Posterior cingulate gyrus (tissue), 11 donors: ENCODE data around the gene GPS2.

Experiments
- DNase-seq, 10 donors: peaks; one replicate each; pipeline versions ENCODE4 v3.0.0 to v3.0.0-alpha.2; 2020 to 2021; ENCODE audit warnings: mixed read lengths in 3 of 10
- intact Hi-C: fragments of 100-400 bp; cut with DNase I; formaldehyde crosslinking; loops from one replicate; pipeline ENCODE4 v1.15.1; 2023

The GPS2 gene

GRCh38 chr17:7280519-7281073 is 34.6 kb downstream of the GPS2 start:
- peak; percentile 61 to 97 (median 80) for DNase-seq
- intact Hi-C loops, result loop anchor here (1.0 kb wide), 1 partner anchor 16 kb away; no protein-coding TSS in a partner anchor

- no peak for DNase-seq
- intact Hi-C loops, result no loop called here
Observed at GRCh38 chr17:7279448-7279847, 35.7 kb downstream of the GPS2 start.

- peak in 1 of 10 donors; percentile 51 for DNase-seq
- intact Hi-C loops, result no loop called here
Observed at GRCh38 chr17:7266784-7267183, 48.4 kb downstream of the GPS2 start.

GRCh38 chr17:7263801-7264078 is 51.4 kb downstream of the GPS2 start:
- DNase-seq, result no peak
- intact Hi-C loops, result no loop called here

- DNase-seq, result peak in 2 of 10 donors; percentile 25 to 61
- intact Hi-C loops, result no loop called here
Observed at GRCh38 chr17:7262935-7263800, 52.0 kb downstream of the GPS2 start.
